ENCODE results near the gene STK39.

STK39 gene

DNA sequence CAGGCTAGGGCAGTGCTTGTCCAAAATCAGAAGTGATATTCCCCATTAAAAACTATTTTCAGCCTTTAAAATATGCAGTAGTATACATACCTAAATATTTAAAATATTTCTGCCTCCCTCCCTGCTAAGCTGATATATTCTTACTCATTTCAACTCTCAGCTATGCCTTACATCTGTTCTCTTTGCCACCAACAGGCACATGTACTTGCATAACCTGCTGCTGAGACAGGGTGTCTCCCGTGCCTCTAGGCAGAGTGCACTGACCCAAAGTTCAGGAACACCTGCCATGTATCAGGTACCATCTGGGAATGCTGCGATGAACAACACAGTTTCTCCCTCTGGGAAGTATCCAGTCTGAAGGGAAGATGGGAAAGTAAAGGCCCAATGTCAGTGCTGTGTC lies 91.7 kb downstream of the STK39 start:
- DNase-seq = no peak

DNA sequence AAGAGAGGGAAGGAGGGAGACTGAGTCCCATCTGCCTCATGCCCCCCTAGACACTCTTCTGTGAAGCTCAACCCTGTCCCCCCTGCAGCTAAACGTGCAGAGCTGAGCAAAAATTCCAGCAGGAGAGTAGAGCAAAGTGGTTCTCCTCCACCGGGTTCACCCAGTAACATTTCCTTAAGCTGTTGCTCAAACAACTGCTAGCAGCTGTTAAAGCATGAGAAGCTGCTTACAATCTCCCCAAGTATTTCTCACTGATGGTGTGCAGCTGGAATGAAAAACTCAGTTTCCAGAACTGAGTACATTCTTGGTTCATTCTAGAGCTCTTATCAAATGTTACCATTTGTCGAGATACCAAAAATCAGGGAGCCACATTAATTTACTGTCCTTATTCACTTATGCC lies 92.3 kb downstream of the STK39 start:
- DNase-seq = no peak

DNA sequence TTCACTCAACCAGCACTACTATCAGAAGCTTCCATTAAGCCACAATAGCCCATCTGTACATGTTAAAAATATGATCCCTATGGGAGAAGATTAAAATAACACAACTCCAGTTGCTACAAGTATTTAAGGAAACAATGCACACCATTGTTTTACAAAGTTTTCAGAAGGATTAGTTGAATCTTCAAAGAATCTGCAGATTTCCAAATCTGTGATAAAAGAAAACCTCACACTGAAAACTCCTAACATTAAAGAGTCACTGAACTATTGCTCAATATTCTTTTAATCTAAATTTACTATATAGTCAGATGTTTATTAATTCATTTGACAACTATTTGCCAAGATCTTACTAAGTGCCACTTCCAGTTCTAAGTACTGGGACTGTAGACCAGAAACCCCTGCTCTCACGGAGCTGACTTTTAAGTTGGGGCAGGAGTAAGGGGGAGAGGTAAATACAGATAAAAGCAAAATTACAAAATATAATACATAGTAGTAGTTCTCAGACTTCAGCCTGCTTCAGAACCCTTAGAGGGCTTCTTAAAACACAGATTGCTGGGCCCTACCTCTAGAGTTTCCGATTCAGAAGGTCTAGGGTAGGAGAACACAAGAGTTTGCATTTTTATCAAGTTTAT lies 94.4 kb downstream of the STK39 start:
- no peak for DNase-seq

DNA sequence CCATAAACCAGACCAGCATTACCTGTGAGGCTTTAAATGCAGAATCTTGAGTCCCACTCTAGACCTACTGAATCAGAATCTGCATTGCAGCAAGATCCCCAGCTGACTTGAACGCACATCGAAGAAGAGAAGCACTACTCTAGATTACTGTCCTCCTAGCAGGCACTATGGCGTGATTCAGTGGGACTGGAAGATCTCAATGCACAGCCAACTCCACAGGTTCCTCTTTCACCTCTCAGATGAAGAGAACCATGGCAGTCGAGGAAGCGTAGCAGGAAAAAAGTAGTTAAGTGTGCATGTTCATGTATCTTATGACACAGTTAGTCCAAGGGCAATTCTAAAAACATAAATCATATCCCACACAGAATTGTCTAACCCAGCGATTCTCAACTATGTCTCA lies 97.4 kb downstream of the STK39 start:
- DNase-seq = no peak

DNA sequence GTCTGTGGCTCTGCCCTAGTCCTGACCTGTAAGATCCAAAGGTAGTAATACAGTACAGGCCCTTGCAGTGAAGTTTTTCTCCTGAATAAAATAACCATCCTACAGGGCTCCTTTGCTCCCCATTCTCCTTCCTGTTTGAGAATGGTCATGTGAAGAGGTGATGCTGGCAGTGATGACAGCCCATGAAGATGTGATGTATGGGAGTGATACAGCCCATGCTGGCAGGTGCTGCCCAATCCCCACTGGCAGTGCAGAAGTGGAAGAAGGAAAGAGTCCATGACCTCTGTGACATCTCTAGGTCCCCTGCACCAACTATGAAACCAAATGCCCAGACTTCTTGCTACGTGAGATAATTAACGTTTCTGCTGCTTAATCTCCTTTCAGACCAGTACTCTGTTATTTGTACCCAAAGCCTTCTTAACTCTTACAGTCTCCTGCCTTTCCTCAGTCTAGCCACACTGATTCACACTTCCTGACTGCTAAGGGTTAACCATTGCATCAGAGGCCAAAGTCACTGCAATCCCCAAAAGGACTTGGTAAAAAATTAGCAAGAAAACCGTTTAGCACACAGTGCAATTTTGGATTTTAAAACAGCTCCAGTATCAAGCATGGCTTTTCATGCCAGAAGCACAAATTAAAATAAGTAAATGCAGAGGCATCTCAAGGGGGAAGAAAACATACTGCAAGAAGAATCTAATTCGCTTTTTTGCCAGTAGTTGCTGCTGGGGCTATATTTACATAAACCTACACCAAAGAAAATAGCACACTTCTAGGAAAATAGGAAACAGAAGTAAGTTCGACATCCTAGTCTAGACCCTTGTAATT lies 98.0 kb downstream of the STK39 start:
- DNase-seq = no peak

GRCh38 chr2:168147830-168148794 lies 99.3 kb downstream of the STK39 start:
- DNase-seq = no peak

DNA sequence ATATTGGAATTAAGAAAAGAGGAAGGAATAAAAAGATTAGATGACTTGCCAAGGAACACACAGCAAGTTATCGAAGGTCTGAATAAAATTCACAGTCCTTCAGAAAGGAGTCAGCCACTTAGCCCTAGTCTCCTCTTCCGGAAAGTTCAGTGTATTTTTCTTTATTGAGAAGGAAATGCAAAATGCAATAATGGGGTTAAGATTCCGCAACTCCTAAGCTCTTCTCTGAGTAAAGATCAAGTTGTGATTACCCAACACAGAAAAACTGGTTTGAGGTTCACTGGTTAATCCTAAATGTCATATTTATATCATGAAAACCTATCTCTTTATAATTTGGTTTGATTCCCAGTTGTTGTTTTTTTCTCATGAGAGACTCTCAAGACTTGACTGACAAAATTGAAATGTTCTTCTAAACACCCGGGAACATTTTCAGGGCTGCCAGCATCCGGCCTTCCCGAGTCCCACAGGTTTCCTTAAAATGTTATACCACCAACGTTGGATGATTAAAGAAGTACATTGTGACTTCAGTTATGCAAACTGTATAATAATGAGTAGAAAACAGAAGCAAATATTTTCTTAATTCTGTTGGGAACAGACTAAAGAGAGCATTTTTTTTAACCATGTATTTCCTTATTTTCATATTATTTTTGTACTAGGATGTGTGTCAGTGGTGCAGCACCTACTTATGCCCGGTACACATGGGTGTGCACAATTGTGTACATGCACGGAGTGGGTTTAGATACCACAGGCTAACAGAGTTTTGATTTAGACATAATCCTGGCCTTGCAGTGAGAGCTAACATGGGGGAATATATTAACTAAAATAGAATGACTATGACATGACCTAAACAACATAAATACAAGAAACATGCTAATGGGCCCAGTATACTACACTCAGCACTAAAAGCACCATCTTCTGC lies 100.2 kb downstream of the STK39 start:
- DNase-seq = no peak

- DNase-seq = no peak
These were observed 101.7 kb downstream of the STK39 start for GRCh38 chr2:168145426-168146310.

DNA sequence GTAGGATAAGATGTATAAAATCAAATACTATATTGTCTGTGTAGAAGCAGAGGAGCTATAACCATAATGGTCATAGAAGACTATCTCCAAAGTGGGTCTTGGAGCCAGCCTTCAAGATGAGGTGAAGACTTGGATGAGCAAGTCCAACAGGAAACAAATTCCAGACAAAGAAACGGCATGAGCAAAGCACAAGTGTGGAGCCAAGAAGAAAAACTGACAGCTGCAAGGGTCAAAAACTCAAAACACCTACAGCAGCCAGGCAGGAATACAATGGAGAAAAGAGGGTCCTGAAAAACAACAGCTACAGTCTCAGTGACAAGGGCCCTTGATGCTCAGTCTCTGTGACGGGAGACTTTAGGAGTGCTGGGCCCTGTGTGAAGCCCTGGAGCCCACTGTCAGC lies 102.4 kb downstream of the STK39 start:
- DNase-seq = no peak

DNA sequence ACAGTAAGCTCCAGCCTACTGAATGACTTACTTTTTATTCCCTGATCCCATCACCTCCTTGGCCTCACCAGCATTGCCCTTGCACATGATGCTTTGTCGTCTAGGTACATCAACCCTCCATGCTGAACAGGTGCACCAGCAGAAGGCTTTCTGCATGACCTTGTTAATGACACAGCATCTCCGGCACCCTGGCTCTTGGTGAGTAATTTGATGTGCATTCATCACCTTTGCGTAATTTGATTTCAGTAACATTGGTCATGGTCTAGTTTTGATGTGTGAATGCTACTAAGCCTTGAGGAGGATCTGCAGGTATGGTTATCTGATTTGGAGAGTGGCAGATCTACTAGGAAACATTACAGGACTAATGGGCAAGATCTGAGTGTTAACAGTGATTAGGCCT lies 103.6 kb downstream of the STK39 start:
- DNase-seq = no peak

GRCh38 chr2:168140892-168141291 lies 106.5 kb downstream of the STK39 start:
- DNase-seq = no peak

DNA sequence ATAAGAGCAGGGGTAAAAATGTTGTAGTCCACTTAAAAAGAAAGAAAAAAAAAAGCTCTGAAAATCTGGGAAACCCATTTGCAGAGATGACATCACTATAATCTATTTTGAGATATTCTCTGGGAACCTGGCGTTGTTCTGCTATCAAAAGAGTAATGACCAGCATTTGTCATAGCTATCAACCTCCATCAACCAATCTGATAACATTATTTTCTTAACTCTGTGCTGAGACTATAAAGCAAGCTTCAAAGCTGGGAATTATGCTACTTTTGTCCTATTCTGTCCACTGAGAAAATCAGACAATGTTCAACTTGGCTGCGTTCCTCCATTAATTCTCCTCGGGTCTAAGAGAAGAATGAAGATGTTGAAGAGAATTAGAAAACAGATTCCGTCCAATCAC lies 107.5 kb downstream of the STK39 start:
- no peak for DNase-seq

DNA sequence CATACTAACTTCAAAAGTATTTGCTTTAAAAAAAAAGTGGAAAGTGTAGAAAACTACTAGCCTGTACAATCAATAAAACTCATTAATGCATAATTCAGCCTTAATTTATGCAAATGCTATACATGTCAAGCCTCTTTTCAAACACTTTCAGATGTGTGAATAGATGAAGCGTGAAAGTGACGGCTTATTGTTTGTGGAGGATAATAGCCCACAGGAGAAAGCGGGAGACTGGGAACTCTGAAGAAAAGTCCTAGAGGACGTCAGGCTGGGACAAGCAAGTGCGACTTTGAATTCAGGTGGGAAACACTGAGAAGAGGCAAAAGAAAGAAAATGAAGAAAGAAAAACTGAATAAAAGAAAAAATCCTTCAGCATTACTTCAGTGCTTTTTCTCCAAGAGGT lies 108.5 kb downstream of the STK39 start:
- DNase-seq = no peak

DNA sequence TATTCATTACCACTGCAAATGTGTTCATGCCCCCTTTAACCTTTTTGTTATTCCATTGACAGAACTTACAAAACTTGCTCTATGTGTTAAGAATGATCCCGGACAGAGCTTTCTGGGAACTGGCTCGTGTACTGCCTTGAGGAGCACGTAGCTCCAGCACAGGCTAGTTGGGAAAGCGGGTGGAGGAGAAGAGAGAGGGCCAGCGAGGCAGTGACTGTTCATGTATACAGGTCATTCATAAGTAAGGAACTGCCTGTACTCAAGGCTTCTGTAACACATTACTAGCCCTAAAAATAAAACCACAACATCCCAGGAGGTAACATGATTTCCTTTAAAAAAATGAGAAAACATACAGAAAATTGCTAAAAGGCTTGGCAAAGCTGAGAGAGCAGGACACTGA lies 109.0 kb downstream of the STK39 start:
- DNase-seq = no peak

GRCh38 chr2:168137510-168138180 lies 109.8 kb downstream of the STK39 start:
- no peak for DNase-seq

DNA sequence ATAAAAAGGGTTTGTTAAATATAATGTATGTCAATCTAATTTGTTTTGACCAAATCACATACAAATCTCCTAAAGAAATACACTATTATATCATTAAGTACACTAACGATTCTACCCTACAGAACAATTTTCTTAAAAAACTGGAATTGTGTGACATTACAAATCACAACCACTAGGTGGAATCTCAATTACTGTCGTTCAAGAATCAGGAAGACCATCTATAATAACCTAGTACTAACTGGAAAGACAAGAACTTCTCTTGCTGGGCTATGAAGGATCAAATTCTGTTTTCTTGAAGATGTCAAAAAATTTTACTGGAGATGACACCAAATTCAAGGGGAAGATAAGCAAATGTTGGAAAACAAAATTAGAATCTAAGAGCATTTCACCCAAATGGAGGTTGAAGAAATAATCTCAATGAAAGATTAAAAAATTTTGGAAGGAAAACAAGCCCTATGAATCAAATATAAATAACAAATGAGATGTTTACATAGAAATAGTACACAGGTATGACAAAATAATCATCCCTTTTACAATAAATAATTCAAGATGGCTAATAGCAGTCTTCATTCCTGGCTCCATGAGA lies 110.9 kb downstream of the STK39 start:
- no peak for DNase-seq

DNA sequence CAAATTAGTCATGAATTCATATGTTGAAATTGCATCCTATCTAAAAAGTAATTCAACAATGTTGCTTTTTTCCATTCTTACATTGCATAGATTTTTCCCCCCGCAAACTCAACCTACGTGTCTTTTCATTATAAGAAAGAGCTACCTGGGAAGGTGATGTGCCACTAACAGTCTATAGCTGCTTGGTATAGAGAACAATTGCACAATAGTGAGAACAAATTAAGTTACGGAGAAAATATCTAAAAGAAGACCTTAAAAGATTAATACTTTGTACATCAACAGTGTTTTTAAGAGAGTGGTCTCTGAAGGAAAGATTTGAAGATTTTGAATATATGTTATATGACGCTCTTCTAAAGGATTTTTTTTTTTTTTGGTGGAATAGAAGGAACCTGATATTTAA lies 111.8 kb downstream of the STK39 start:
- no peak for DNase-seq

DNA sequence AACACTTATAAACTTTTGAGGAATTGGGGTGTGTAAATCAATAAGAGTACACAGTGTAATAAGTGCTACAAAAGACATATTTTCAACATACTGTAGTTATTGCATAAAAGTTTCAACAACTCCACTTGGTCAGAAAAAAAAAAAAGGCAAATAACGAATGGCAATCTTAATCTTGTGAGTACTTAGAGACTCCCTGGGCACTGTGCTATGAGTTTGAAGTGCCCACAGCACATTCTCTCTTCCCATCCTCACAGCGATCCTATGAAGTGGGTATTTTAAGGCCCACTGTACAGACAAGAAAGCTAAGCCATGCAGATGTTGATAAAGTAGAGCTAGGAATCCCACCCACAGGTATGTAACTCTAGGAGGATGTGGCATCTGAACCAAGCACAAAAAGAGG lies 112.3 kb downstream of the STK39 start:
- no peak for DNase-seq

DNA sequence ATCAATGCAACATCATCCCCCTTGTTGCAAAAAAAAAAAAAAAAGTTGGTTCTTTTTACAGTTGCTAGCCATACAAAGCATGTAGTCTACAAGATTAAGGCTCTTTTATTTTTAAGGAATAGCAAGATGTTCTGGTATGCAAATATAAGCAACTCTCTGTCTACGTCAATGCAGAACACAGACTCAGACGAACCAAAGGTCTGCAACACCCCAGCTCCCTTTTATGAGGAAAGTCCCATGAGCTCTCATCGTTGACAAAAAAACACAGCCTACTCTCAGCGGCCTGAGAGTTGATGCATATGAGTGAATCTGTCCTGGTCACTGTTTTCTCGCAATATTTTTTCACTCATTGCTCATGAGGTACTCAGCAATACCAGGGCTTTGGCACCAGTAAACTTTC lies 112.9 kb downstream of the STK39 start:
- no peak for DNase-seq

- no peak for DNase-seq
These were observed 115.0 kb downstream of the STK39 start for GRCh38 chr2:168132389-168132788.

All from activated CD4-positive, alpha-beta T cell treated with anti-CD3 and anti-CD28 coated beads, Interleukin-2, amount 50 U/mL, for 1 hour (primary cell).